Measurements from ENCODE around the gene SPATA2L. TPM values are rescaled to one million over a fixed set of nuclear protein-coding genes. Genes with fewer than 3 reads are reported as not detected.

Gene SPATA2L
- total RNA-seq, 1 experiment from 2014 or later = 6.0 TPM

Other genes starting within 250 kb of the SPATA2L start
- 105 and 116 TPM in 2 replicates for gene ANKRD11, start 211.1 kb downstream of the SPATA2L start, total RNA-seq (2014; rRNA removed; shearing (Covaris generic))
- 137 and 161 TPM in 2 replicates for gene SPG7, start 193.3 kb downstream of the SPATA2L start, total RNA-seq (2014; rRNA removed; shearing (Covaris generic))
- 5,665 and 6,596 TPM in 2 replicates for gene RPL13, start 141.0 kb downstream of the SPATA2L start, total RNA-seq (2014; rRNA removed; shearing (Covaris generic))
- gene CPNE7, start 125.9 kb downstream of the SPATA2L start, total RNA-seq (2014; rRNA removed; shearing (Covaris generic)) = not detected in 2 replicates
- gene DPEP1, start 88.1 kb downstream of the SPATA2L start, total RNA-seq (2014; rRNA removed; shearing (Covaris generic)) = 1.6 and 1.7 TPM in 2 replicates
- 71.1 and 75.6 TPM in 2 replicates for gene CHMP1A, start 44.0 kb downstream of the SPATA2L start, total RNA-seq (2014; rRNA removed; shearing (Covaris generic))
- 9.9 and 12.7 TPM in 2 replicates for gene SPATA33, start 43.9 kb downstream of the SPATA2L start, total RNA-seq (2014; rRNA removed; shearing (Covaris generic))
- 29.0 and 35.1 TPM in 2 replicates for gene CDK10, start 15.0 kb downstream of the SPATA2L start, total RNA-seq (2014; rRNA removed; shearing (Covaris generic))
- gene VPS9D1, start 19.2 kb upstream of the SPATA2L start, total RNA-seq (2014; rRNA removed; shearing (Covaris generic)) = 2.2 and 2.5 TPM in 2 replicates
- gene ZNF276, start 19.8 kb upstream of the SPATA2L start, total RNA-seq (2014; rRNA removed; shearing (Covaris generic)) = 12.2 and 13.3 TPM in 2 replicates
- 46.1 and 60.2 TPM in 2 replicates for gene FANCA, start 114.9 kb upstream of the SPATA2L start, total RNA-seq (2014; rRNA removed; shearing (Covaris generic))
- gene SPIRE2, start 126.8 kb upstream of the SPATA2L start, total RNA-seq (2014; rRNA removed; shearing (Covaris generic)) = 1.5 and 2.7 TPM in 2 replicates
- gene TCF25, start 171.9 kb upstream of the SPATA2L start, total RNA-seq (2014; rRNA removed; shearing (Covaris generic)) = 60.0 and 65.9 TPM in 2 replicates
- gene MC1R, start 217.2 kb upstream of the SPATA2L start, total RNA-seq (2014; rRNA removed; shearing (Covaris generic)) = 1.6 and 1.7 TPM in 2 replicates
- 47.0 and 48.3 TPM in 2 replicates for gene TUBB3, start 221.6 kb upstream of the SPATA2L start, total RNA-seq (2014; rRNA removed; shearing (Covaris generic))
- gene DEF8, start 247.1 kb upstream of the SPATA2L start, total RNA-seq (2014; rRNA removed; shearing (Covaris generic)) = 44.0 and 49.2 TPM in 2 replicates

Measured in SJCRH30 (cell line).